Right atrium auricular region (tissue), 2 donors: Measurements from ENCODE around the gene PCDHGA12. TPM values are rescaled to one million over a fixed set of nuclear protein-coding genes. Genes with fewer than 3 reads are reported as not detected.
"Not testable (repeated sequence)": the region's sequence is repeated elsewhere in the genome, so short reads cannot be mapped to it uniquely, and the experiment has no call there.

Experiments
- DNase-seq: peaks from one replicate; pipeline ENCODE4 v3.0.0-alpha.2; 2019; ENCODE audit warnings: low spot score
- H3K27ac ChIP-seq, 2 donors: fragments of 200-600 bp; sonication (generic); 1 replicate in 1 of 2; 2 replicates in 1 of 2; pipeline ENCODE4 v1.5.1; 2016 to 2019
- H3K27me3 ChIP-seq, 2 donors: fragments of 200-600 bp; sonication (generic); one replicate each; pipeline versions ENCODE4 v1.5.1 to v1.6.0; 2017 to 2019
- H3K36me3 ChIP-seq: fragments of 200-600 bp; sonication (generic); one replicate; pipeline ENCODE4 v1.5.1; 2016
- H3K4me1 ChIP-seq, 2 donors: fragments of 200-600 bp; sonication (generic); one replicate each; pipeline versions ENCODE4 v1.5.1 to v1.6.0; 2017 to 2019
- H3K4me3 ChIP-seq, 2 donors: fragments of 200-600 bp; sonication (generic); 1 replicate in 1 of 2; 2 replicates in 1 of 2; pipeline ENCODE4 v1.5.1; 2017 to 2019; ENCODE audit warnings: mild to moderate bottlenecking in 1 of 2, moderate library complexity in 1 of 2
- H3K9me3 ChIP-seq, 2 donors: fragments of 200-600 bp; sonication (generic); one replicate each; pipeline ENCODE4 v1.5.1; 2019
- CTCF ChIP-seq, 2 donors: fragments of 200-600 bp; sonication (generic); IDR thresholded peaks; one replicate each; pipeline ENCODE4 v1.5.1; 2019; ENCODE audit warnings: antibody characterized with exemption in 2 of 2
- total RNA-seq, 2 donors: library from RNA; depleted of rRNA; stranded (reverse); fragments of >200 nt; gene quantifications; one replicate each; pipeline ENCODE4 v1.1.0, GENCODE V29; 2016

PCDHGA12 gene
- total RNA-seq, 2 donors from 2014 or later: 6.2 to 7.7 TPM

GRCh38 chr5:141417494-141418172, 12.7 kb upstream of the PCDHGA12 start, which contains the start of gene PCDHGB7:
PCDHGB7 (plus strand) TSS chr5:141417677; CDS start chr5:141417860, 183 bp downstream.
- TF ChIP-seq CTCF (IDR thresholded peaks at IDR 0.05): peak; percentile 69 to 80
- Histone ChIP-seq H3K4me1 (peaks cover 0 to 13% of the 10 kb centered on the region in 2 donors), H3K4me3 (peak within 1 kb of the TSS; percentile 31 to 44), H3K9me3 (peaks cover 36 to 84% of the 10 kb centered on the region in 2 donors), H3K27ac (peak within 1 kb of the TSS in 1 of 2 donors; percentile 33)
- DNase-seq: peak; percentile 79
- H3K36me3 ChIP-seq, H3K27me3 ChIP-seq: not testable (repeated sequence)

GRCh38 chr5:141419074-141419880, 11.0 kb upstream of the PCDHGA12 start:
- Histone ChIP-seq H3K27me3 (no peaks in the 10 kb centered on the region), H3K4me1 (peaks cover 0 to 13% of the 10 kb centered on the region in 2 donors), H3K36me3 (no peaks in the 10 kb centered on the region), H3K27ac (no peak overlapping the region), H3K4me3 (no peak overlapping the region), H3K9me3 (peaks cover 33 to 86% of the 10 kb centered on the region in 2 donors)
- no peak for TF ChIP-seq CTCF (IDR thresholded peaks at IDR 0.05)
- DNase-seq: no peak

GRCh38 chr5:141420855-141421488, 9.3 kb upstream of the PCDHGA12 start, which contains the start of gene PCDHGA11:
PCDHGA11 (plus strand) TSS chr5:141421051; CDS start chr5:141421228, 177 bp downstream.
- Histone ChIP-seq H3K36me3 (no peaks in the 10 kb centered on the region), H3K9me3 (peaks cover 38 to 87% of the 10 kb centered on the region in 2 donors), H3K4me3 (peak within 1 kb of the TSS; percentile 27 to 41), H3K4me1 (peaks cover 0 to 13% of the 10 kb centered on the region in 2 donors), H3K27me3 (no peaks in the 10 kb centered on the region), H3K27ac (no peak within 1 kb of the TSS)
- TF ChIP-seq CTCF (IDR thresholded peaks at IDR 0.05): peak; percentile 42 to 70
- DNase-seq: no peak

- Histone ChIP-seq H3K27me3 (no peaks in the 10 kb centered on the region), H3K9me3 (peaks cover 38 to 88% of the 10 kb centered on the region in 2 donors), H3K27ac (no peak overlapping the region), H3K4me1 (peaks cover 0 to 13% of the 10 kb centered on the region in 2 donors), H3K4me3 (peak overlapping the region; percentile 27 to 41), H3K36me3 (no peaks in the 10 kb centered on the region)
- no peak for TF ChIP-seq CTCF (IDR thresholded peaks at IDR 0.05)
- no peak for DNase-seq
Measured at GRCh38 chr5:141421489-141421855, 8.8 kb upstream of the PCDHGA12 start.

- TF ChIP-seq CTCF (IDR thresholded peaks at IDR 0.05): no peak
- DNase-seq: no peak
- Histone ChIP-seq H3K9me3 (peaks cover 40 to 100% of the 10 kb centered on the region in 2 donors), H3K4me3 (no peak overlapping the region), H3K4me1 (peaks cover 0 to 13% of the 10 kb centered on the region in 2 donors), H3K27ac (no peak overlapping the region), H3K27me3 (no peaks in the 10 kb centered on the region), H3K36me3 (peaks cover 6% of the 10 kb centered on the region)
Measured at GRCh38 chr5:141422742-141423291, 7.5 kb upstream of the PCDHGA12 start.
